Measurements from ENCODE around the gene NAPSA. TPM values are rescaled to one million over a fixed set of nuclear protein-coding genes. Genes with fewer than 3 reads are reported as not detected.

NAPSA gene
- total RNA-seq, 4 donors from 2014 or later, result 0.17 to 3.7 (median 0.81) TPM

- DNase-seq (ENCODE audit: extremely low spot score), result no peak
- H3K4me3 ChIP-seq, result peak overlapping the region; percentile 39 to 59 (median 44)
- H3K36me3 ChIP-seq, result no peaks in the 10 kb centered on the region
- no peaks in the 10 kb centered on the region for H3K9me3 ChIP-seq
- H3K27ac ChIP-seq (replicated peaks in 1 of 4), result no peak overlapping the region
- TF ChIP-seq CTCF (IDR thresholded peaks at IDR 0.05) (no peak), EP300 (IDR thresholded peaks at IDR 0.05) (no peak), POLR2AphosphoS5 (IDR thresholded peaks at IDR 0.05) (no peak), POLR2A (IDR thresholded peaks at IDR 0.05; ENCODE audit: low read depth) (no peak)
- 1% methylated on average over 10 of the region's 104 CpGs for WGBS
- peaks cover 0 to 79% (median 49%) of the 10 kb centered on the region in 4 donors for H3K27me3 ChIP-seq
- intact Hi-C loops (cut with DNase I), result no loop called here
- H3K4me1 ChIP-seq, result peaks cover 27 to 71% (median 63%) of the 10 kb centered on the region in 4 donors
Observed at GRCh38 chr19:50328224-50328872, 37.1 kb downstream of the NAPSA start.

- Histone ChIP-seq H3K27me3 (peaks cover 0 to 79% (median 43%) of the 10 kb centered on the region in 4 donors), H3K36me3 (no peaks in the 10 kb centered on the region), H3K27ac (replicated peaks in 1 of 4) (no peak overlapping the region), H3K4me3 (no peak overlapping the region), H3K4me1 (peaks cover 20 to 64% (median 56%) of the 10 kb centered on the region in 4 donors), H3K9me3 (no peaks in the 10 kb centered on the region)
- 12% methylated on average over 19 of the region's 20 CpGs for WGBS
- no peak for DNase-seq (ENCODE audit: extremely low spot score)
- TF ChIP-seq EP300 (IDR thresholded peaks at IDR 0.05) (no peak), CTCF (IDR thresholded peaks at IDR 0.05) (no peak), POLR2A (IDR thresholded peaks at IDR 0.05; ENCODE audit: low read depth) (no peak), POLR2AphosphoS5 (IDR thresholded peaks at IDR 0.05) (no peak)
- intact Hi-C loops (cut with DNase I), result no loop called here
Observed at GRCh38 chr19:50327461-50328223, 37.8 kb downstream of the NAPSA start.

GRCh38 chr19:50327013-50327412 lies 38.4 kb downstream of the NAPSA start:
- DNase-seq (ENCODE audit: extremely low spot score), result no peak
- no peaks in the 10 kb centered on the region for H3K9me3 ChIP-seq
- WGBS, result 47% methylated on average over 4 of the region's 4 CpGs
- H3K4me1 ChIP-seq, result peaks cover 16 to 58% (median 54%) of the 10 kb centered on the region in 4 donors
- no peaks in the 10 kb centered on the region for H3K36me3 ChIP-seq
- H3K4me3 ChIP-seq, result no peak overlapping the region
- no peak overlapping the region for H3K27ac ChIP-seq (replicated peaks in 1 of 4)
- intact Hi-C loops (cut with DNase I), result no loop called here
- H3K27me3 ChIP-seq, result peaks cover 0 to 72% (median 39%) of the 10 kb centered on the region in 4 donors
- TF ChIP-seq EP300 (IDR thresholded peaks at IDR 0.05), result no peak

GRCh38 chr19:50326101-50326664 lies 39.3 kb downstream of the NAPSA start:
- no peaks in the 10 kb centered on the region for H3K36me3 ChIP-seq
- peaks cover 0 to 64% (median 38%) of the 10 kb centered on the region in 4 donors for H3K27me3 ChIP-seq
- no peak overlapping the region for H3K27ac ChIP-seq (replicated peaks in 1 of 4)
- no peak for DNase-seq (ENCODE audit: extremely low spot score)
- intact Hi-C loops (cut with DNase I), result no loop called here
- WGBS, result 3% methylated on average over 19 of the region's 26 CpGs
- peak overlapping the region in 1 of 4 donors; percentile 5 for H3K4me3 ChIP-seq
- TF ChIP-seq POLR2AphosphoS5 (IDR thresholded peaks at IDR 0.05) (no peak), EP300 (IDR thresholded peaks at IDR 0.05) (no peak), POLR2A (IDR thresholded peaks at IDR 0.05; ENCODE audit: low read depth) (no peak), CTCF (IDR thresholded peaks at IDR 0.05) (no peak)
- peaks cover 15 to 49% (median 46%) of the 10 kb centered on the region in 4 donors for H3K4me1 ChIP-seq
- H3K9me3 ChIP-seq, result no peaks in the 10 kb centered on the region

Measured in esophagus muscularis mucosa (tissue), 4 donors.